ENCODE results near the gene COL26A1. TPM values are rescaled to one million over a fixed set of nuclear protein-coding genes. Genes with fewer than 3 reads are reported as not detected.
"Not testable (repeated sequence)": the region's sequence is repeated elsewhere in the genome, so short reads cannot be mapped to it uniquely, and the experiment has no call there.

COL26A1 gene
- total and polyA plus RNA-seq, 8 donors = 0.20 to 0.55 (median 0.31) TPM; not detected in 5

DNA sequence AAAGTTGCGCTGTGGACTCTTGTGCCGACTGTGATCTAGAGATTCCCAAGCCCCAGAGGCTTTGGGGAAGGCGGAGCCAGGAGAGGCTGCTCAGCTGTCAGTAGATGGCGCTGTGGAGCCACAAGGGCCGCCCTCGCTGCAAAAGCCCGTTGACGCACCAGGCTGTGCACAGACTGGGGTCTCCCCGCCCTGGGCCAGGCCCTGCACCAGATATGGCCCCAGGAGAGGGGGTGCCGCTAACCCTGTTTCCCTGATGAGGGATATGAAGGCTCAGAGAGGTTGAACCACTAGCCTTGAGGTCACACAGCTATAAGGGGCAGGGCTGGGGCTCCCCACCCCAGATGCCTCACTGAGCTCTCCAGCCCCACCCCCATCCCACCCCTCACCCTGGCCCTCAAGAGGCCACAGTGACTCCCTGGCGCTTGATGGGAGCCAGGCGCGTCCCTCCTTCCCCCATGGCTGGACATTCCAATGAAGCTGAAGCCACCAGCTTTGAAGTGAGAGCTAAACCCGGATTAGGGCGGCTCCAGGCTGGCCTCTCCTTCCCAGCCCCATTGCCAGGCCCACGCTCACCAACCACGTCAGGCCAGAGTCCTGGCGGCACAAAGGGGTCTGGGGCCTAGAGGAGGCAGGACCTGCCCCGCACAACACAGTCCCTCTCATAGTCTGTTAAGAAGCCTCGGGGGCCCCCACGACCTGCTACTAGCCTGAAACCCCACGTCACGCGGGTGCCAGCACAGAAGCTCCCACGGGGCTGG, 240.0 kb downstream of the COL26A1 start:
- Histone ChIP-seq H3K36me3 (no peaks in the 10 kb centered on the region), H3K9me3 (no peaks in the 10 kb centered on the region), H3K27me3 (peaks cover 0 to 18% (median 0%) of the 10 kb centered on the region in 3 donors), H3K4me1 (peaks cover 0 to 25% (median 21%) of the 10 kb centered on the region in 4 donors), H3K4me3 (no peak overlapping the region), H3K27ac (peak overlapping the region in 1 of 5 donors; percentile 49)
- 29 to 33% (median 32%) methylated on average over 18 to 25 of the region's 25 CpGs for WGBS, 5 donors
- DNase-seq = peak; percentile 84 to 94
- TF ChIP-seq EP300 (IDR thresholded peaks at IDR 0.05) = no peak
- TF ChIP-seq, protein P1, sequence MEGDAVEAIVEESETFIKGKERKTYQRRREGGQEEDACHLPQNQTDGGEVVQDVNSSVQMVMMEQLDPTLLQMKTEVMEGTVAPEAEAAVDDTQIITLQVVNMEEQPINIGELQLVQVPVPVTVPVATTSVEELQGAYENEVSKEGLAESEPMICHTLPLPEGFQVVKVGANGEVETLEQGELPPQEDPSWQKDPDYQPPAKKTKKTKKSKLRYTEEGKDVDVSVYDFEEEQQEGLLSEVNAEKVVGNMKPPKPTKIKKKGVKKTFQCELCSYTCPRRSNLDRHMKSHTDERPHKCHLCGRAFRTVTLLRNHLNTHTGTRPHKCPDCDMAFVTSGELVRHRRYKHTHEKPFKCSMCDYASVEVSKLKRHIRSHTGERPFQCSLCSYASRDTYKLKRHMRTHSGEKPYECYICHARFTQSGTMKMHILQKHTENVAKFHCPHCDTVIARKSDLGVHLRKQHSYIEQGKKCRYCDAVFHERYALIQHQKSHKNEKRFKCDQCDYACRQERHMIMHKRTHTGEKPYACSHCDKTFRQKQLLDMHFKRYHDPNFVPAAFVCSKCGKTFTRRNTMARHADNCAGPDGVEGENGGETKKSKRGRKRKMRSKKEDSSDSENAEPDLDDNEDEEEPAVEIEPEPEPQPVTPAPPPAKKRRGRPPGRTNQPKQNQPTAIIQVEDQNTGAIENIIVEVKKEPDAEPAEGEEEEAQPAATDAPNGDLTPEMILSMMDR (IDR thresholded peaks at IDR 0.05) = peak in 5 of 7 experiments; percentile 65 to 86 (median 79)
- intact Hi-C loops (cut with DNase I; ENCODE audit: low total_unique reads) = loop anchor here (5.0 kb wide), 1 partner anchor 645 kb away; no protein-coding TSS in a partner anchor

DNA sequence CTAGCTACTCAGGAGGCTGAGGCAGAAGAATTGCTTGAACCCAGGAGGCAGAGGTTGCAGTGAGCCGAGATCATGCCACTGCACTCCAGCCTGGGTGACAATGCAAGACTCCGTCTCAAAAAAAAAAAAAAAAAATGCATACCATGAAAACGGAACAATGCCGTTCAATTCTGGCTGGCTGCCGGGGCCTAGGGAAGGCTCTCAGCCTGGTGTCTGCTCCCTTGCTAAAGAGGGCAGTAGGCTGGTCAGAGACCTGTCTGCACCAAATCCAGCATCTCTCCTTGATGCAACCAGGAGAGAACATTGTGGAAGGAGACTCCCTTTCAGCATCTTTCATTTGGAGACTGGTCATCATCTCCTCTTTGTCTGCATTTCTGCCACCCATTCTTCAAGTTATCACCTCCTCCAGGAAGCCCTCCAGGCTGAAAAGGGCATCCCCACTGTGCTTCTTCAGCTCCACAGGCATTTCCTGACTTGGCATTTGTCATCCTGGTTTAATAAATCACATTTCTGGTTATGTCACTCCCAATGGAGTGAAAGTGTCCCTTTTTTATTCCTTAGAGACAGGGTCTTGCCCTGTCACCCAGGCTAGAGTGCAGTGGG, 241.8 kb downstream of the COL26A1 start:
- H3K27me3 ChIP-seq = peaks cover 0 to 18% (median 0%) of the 10 kb centered on the region in 3 donors
- TF ChIP-seq, protein P1 (IDR thresholded peaks at IDR 0.05) = no peak
- TF ChIP-seq POLR2AphosphoS5 (IDR thresholded peaks at IDR 0.05) = no peak
- no peak for TF ChIP-seq POLR2A (IDR thresholded peaks at IDR 0.05)
- TF ChIP-seq EP300 (IDR thresholded peaks at IDR 0.05) = no peak
- WGBS, 5 donors = 70 to 87% (median 76%) methylated on average over 5 of the region's 5 CpGs
- intact Hi-C loops (cut with DNase I; ENCODE audit: low total_unique reads) = loop anchor here (5.0 kb wide), 1 partner anchor 643 kb away; no protein-coding TSS in a partner anchor
- no peak for DNase-seq
- H3K36me3 ChIP-seq = no peaks in the 10 kb centered on the region
- no peaks in the 10 kb centered on the region for H3K9me3 ChIP-seq
- H3K4me1 ChIP-seq = peaks cover 3 to 22% (median 15%) of the 10 kb centered on the region in 4 donors
- no peak overlapping the region for H3K27ac ChIP-seq
- H3K4me3 ChIP-seq = no peak overlapping the region

DNA sequence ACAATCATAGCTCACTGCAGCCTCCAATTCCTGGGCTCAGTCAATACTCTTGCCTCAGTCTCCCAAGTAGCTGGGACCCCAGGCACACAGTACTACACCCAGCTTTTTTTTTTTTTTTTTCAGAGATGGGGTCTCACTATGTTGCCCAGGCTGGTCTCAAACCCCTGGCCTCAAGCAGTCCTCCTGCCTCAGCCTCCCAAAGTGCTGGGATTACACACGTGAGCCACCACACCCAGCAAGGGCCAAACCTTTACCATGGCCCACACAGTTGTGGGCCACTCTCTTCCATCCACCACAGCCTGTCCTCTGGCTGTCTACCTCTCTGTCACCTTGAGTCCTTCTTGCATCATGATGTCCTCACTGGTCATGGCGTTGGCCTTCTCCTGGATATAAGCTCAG, 242.3 kb downstream of the COL26A1 start:
- DNase-seq, H3K27ac ChIP-seq, H3K36me3 ChIP-seq, H3K9me3 ChIP-seq, H3K4me3 ChIP-seq: not testable (repeated sequence)
- 87 to 97% (median 89%) methylated on average over 2 of the region's 2 CpGs for WGBS, 5 donors
- H3K27me3 ChIP-seq = peaks cover 0 to 18% (median 0%) of the 10 kb centered on the region in 3 donors
- intact Hi-C loops (cut with DNase I; ENCODE audit: low total_unique reads) = loop anchor here (5.0 kb wide), 1 partner anchor 642 kb away; no protein-coding TSS in a partner anchor
- peaks cover 3 to 22% (median 15%) of the 10 kb centered on the region in 4 donors for H3K4me1 ChIP-seq

DNA sequence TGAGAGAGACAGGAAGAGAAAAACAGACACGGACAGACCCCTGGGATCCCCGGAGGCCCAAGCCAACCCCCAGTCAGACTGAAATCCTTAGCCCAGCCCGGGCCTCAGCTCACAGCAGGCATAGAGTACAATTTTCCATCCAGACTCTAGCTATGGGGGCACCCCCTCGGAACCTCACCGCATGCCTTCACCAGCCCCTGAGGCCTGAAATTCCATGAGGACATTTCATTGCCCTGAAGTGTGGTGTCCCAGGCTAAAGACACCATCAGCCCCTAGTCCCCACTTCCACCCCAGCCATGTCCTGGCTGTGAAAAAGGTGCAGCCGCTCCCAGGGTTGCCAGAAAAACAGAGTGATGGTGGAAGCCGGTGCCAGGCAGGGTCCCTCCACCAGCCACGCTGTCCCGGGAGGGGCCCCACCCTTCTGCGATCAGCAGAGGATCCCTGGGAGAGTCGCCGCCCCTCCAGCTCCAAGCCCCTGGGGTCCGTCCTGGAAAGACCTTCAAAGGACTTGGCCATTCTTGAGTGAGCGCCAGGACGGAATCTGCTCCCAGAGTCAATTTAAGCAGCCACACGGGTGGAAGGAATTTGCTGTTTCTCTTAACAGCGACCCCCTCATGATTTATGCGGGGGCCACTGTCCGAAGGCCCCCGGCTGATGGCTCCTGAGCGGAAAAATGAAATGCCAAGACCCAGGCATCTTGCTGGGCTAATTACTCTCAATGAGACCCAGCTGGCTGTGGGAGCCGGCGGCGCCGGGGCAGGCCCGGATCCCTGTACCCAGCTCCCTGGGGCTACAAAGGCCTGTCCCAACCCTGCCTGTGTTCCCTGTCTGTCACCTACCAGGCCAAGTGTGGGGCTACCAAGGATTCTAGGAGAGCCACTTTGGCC, 243.2 kb downstream of the COL26A1 start:
- peaks cover 0 to 18% (median 0%) of the 10 kb centered on the region in 3 donors for H3K27me3 ChIP-seq
- H3K9me3 ChIP-seq = no peaks in the 10 kb centered on the region
- no peak for TF ChIP-seq POLR2A (IDR thresholded peaks at IDR 0.05)
- TF ChIP-seq, protein P1 (IDR thresholded peaks at IDR 0.05) = no peak
- no peak for TF ChIP-seq EP300 (IDR thresholded peaks at IDR 0.05)
- no peak for TF ChIP-seq POLR2AphosphoS5 (IDR thresholded peaks at IDR 0.05)
- WGBS, 5 donors = 74 to 89% (median 85%) methylated on average over 19 to 26 of the region's 26 CpGs
- peaks cover 3 to 22% (median 15%) of the 10 kb centered on the region in 4 donors for H3K4me1 ChIP-seq
- no peak overlapping the region for H3K27ac ChIP-seq
- no peak overlapping the region for H3K4me3 ChIP-seq
- no peak for DNase-seq
- intact Hi-C loops (cut with DNase I; ENCODE audit: low total_unique reads) = no loop called here
- no peaks in the 10 kb centered on the region for H3K36me3 ChIP-seq

Data from stomach (tissue), 9 donors.